Measurements from ENCODE around the gene GLI1. TPM values are rescaled to one million over a fixed set of nuclear protein-coding genes. Genes with fewer than 3 reads are reported as not detected.

GLI1 gene
- total and polyA plus RNA-seq, 2 of the 13 experiments (the other 11 are each of a cell fraction or from before 2014, with no cell fraction given) = 0.09 to 0.20 TPM

DNA sequence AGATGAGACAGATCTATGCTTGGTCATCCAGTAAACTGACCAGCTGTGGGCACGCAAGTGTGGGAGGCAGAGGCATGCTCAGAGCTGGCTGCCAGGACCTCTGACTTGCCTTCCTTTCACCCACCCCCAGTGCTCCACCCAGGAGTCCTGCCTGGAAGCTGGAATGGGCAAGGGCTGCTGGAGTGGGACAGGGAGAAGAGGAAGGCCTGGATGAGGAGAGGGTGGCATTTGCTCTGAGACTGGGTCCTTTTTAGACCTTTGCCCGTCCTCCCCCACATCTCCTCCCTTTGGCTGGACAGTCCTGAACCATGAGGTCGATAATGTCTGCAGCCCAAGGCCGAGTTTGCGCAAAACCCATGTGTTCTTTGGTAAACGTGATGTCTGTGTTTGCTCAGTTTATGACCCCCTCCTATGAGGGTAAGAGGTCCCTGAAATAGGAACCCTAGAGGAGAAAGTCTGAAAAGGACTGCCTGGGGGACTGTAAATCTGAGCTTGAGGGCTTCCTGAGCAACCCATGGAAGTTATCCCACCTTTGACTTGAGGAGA, 8.3 kb upstream of the GLI1 start (continued):
- TF ChIP-seq SATB2 (CRISPR knock-in tag; IDR thresholded peaks at IDR 0.05) (no peak), CC2D1A (CRISPR knock-in tag; IDR thresholded peaks at IDR 0.05) (no peak), CREM (IDR thresholded peaks at IDR 0.05) (peak; percentile 91), CREM (CRISPR knock-in tag; IDR thresholded peaks at IDR 0.05) (no peak), CBX5 (CRISPR knock-in tag; IDR thresholded peaks at IDR 0.05; ENCODE audit: borderline replicate concordance) (peak; percentile 94; the same call in 1 of the 2 replicates), ZNF337 (CRISPR knock-in tag; IDR thresholded peaks at IDR 0.05; ENCODE audit: borderline replicate concordance, low read depth) (peak; percentile 69; the same call in 1 of the 2 replicates), PCBP2 (optimal IDR thresholded peaks at IDR 0.05; ENCODE audit: low read depth, low read length, poor library complexity, severe bottlenecking) (no peak), MIER3 (CRISPR knock-in tag; IDR thresholded peaks at IDR 0.05; ENCODE audit: borderline replicate concordance) (peak; percentile 98), ZNF333 (CRISPR knock-in tag; IDR thresholded peaks at IDR 0.05; ENCODE audit: borderline replicate concordance) (no peak), NR2C2 (CRISPR knock-in tag; IDR thresholded peaks at IDR 0.05; ENCODE audit: borderline replicate concordance) (peak; percentile 89), RXRB (CRISPR knock-in tag; IDR thresholded peaks at IDR 0.05; ENCODE audit: borderline replicate concordance) (peak; percentile 99), AHR (CRISPR knock-in tag; IDR thresholded peaks at IDR 0.05) (peak; percentile 76; the same call in 1 of the 2 replicates), SNAPC2 (CRISPR knock-in tag; IDR thresholded peaks at IDR 0.05) (peak; percentile 90), ELF4 (CRISPR knock-in tag; IDR thresholded peaks at IDR 0.05; ENCODE audit: borderline replicate concordance) (no peak), KDM5A (IDR thresholded peaks at IDR 0.05; ENCODE audit: borderline replicate concordance, low read length) (no peak), KDM6A (CRISPR knock-in tag; IDR thresholded peaks at IDR 0.05; ENCODE audit: low read depth) (peak; percentile 93), PTBP1 (IDR thresholded peaks at IDR 0.05; ENCODE audit: low read depth, low read length, poor library complexity, severe bottlenecking) (no peak), DNMT1 (CRISPR knock-in tag; IDR thresholded peaks at IDR 0.05) (no peak), SIX4 (CRISPR knock-in tag; IDR thresholded peaks at IDR 0.05) (peak; percentile 96), ZNF160 (CRISPR knock-in tag; IDR thresholded peaks at IDR 0.05) (no peak), LCORL (IDR thresholded peaks at IDR 0.05) (no peak), LCORL (CRISPR knock-in tag; IDR thresholded peaks at IDR 0.05) (peak; percentile 100)
- TF ChIP-seq, protein P1, sequence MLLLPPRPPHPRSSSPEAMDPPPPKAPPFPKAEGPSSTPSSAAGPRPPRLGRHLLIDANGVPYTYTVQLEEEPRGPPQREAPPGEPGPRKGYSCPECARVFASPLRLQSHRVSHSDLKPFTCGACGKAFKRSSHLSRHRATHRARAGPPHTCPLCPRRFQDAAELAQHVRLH (CRISPR knock-in tag; IDR thresholded peaks at IDR 0.05; ENCODE audit: borderline replicate concordance, low read depth) = peak; percentile 86
- TF ChIP-seq, protein P2, sequence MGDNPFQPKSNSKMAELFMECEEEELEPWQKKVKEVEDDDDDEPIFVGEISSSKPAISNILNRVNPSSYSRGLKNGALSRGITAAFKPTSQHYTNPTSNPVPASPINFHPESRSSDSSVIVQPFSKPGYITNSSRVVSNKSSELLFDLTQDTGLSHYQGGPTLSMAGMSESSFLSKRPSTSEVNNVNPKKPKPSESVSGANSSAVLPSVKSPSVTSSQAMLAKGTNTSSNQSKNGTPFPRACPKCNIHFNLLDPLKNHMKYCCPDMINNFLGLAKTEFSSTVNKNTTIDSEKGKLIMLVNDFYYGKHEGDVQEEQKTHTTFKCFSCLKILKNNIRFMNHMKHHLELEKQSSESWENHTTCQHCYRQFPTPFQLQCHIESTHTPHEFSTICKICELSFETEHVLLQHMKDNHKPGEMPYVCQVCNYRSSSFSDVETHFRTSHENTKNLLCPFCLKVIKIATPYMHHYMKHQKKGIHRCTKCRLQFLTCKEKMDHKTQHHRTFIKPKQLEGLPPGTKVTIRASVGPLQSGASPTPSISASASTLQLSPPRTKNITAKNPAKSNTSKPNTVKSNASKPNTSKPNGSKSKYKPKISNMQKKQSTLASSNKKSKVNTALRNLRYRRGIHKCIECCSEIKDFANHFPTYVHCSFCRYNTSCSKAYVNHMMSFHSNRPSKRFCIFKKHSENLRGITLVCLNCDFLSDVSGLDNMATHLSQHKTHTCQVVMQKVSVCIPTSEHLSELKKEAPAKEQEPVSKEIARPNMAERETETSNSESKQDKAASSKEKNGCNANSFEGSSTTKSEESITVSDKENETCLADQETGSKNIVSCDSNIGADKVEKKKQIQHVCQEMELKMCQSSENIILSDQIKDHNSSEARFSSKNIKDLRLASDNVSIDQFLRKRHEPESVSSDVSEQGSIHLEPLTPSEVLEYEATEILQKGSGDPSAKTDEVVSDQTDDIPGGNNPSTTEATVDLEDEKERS (CRISPR knock-in tag; IDR thresholded peaks at IDR 0.05) = 0 out of 2 replicates have a peak, but pooled peaks have one; percentile 31
- TF ChIP-seq, protein P3, sequence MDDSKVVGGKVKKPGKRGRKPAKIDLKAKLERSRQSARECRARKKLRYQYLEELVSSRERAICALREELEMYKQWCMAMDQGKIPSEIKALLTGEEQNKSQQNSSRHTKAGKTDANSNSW (CRISPR knock-in tag; IDR thresholded peaks at IDR 0.05; ENCODE audit: borderline replicate concordance) = no peak
- TF ChIP-seq, protein P4, sequence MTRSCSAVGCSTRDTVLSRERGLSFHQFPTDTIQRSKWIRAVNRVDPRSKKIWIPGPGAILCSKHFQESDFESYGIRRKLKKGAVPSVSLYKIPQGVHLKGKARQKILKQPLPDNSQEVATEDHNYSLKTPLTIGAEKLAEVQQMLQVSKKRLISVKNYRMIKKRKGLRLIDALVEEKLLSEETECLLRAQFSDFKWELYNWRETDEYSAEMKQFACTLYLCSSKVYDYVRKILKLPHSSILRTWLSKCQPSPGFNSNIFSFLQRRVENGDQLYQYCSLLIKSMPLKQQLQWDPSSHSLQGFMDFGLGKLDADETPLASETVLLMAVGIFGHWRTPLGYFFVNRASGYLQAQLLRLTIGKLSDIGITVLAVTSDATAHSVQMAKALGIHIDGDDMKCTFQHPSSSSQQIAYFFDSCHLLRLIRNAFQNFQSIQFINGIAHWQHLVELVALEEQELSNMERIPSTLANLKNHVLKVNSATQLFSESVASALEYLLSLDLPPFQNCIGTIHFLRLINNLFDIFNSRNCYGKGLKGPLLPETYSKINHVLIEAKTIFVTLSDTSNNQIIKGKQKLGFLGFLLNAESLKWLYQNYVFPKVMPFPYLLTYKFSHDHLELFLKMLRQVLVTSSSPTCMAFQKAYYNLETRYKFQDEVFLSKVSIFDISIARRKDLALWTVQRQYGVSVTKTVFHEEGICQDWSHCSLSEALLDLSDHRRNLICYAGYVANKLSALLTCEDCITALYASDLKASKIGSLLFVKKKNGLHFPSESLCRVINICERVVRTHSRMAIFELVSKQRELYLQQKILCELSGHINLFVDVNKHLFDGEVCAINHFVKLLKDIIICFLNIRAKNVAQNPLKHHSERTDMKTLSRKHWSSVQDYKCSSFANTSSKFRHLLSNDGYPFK (CRISPR knock-in tag; IDR thresholded peaks at IDR 0.05; ENCODE audit: borderline replicate concordance) = peak; percentile 45; the same call in 1 of the 2 replicates

Data from HepG2 (cell line).